ENCODE measurements around the gene SP4.
"Not testable (repeated sequence)": the region's sequence is repeated elsewhere in the genome, so short reads cannot be mapped to it uniquely, and the experiment has no call there.

Gene SP4

DNA sequence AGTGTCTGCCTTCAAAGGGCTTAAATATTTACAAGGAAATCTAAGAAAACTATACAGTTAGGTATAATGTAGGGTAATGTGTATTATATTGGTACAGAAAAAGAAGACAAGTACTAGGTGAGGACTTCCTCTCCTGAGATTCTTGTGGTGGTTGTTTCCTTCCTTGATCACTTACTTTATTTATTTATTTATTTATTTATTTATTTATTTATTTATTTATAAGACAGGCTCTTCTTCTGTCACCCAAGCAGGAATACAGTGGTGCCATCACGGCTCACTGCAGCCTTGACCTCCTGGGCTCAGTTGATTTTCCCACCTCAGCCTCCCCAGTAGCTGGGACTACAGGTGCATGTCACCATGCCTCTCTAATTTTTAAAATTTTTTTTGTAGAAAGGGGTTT, 96.8 kb downstream of the SP4 start:
- no peak for DNase-seq (ENCODE audit: low read depth, low spot score)

DNA sequence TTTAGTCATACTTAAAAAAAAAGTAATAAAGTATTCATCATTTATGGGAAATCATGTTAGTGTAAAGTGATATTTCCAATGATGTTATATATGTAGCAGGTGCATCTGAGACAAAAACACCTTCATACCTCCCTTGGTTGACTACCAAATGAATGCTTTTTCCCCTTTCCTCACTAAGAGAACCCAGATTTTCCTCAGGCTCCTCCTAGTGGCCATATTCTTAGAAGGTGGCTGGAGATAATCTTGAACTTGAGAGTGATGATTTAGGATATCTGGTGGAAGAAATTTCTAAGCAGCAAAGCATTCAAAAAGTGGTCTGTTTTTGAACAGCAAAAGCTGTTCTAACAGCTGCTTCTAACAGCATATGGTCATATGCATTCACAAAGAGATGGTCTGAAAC, 98.1 kb downstream of the SP4 start:
- DNase-seq (ENCODE audit: low read depth, low spot score): no peak

- DNase-seq (ENCODE audit: low read depth, low spot score): no peak
These were observed 98.6 kb downstream of the SP4 start for GRCh38 chr7:21526448-21526847.

- not testable (repeated sequence) for DNase-seq (ENCODE audit: low read depth, low spot score)
These were observed 104.6 kb downstream of the SP4 start for GRCh38 chr7:21532485-21532884.

GRCh38 chr7:21533646-21534045, 105.8 kb downstream of the SP4 start:
- not testable (repeated sequence) for DNase-seq (ENCODE audit: low read depth, low spot score)

- DNase-seq (ENCODE audit: low read depth, low spot score): not testable (repeated sequence)
These were observed 108.7 kb downstream of the SP4 start for GRCh38 chr7:21536445-21537118.

DNA sequence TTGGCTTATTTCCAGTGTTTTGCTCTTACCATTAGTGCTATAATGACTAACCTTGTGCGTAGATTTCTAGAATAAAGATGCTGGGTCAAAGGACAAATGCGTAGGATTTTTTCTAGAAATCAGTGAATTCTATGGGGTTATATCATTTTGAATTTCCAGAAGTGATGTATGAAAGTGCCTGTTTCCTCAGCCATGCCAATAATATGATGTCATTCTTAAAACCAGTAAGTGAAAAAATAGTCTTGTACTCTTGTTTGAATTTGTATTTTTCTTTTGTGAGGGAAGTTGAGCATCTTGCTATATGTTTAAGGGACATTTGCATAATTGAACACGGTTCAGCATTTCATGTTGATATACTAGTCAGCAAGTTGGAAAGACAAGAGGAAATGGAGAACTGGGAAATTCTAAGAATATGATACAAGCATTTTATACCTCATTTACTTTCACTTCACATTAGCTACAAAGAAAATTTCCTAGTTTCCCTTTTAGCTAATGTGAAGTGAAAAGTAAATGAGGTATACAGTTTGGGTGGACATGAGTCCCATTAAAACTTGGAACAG, 111.1 kb downstream of the SP4 start:
- no peak for DNase-seq (ENCODE audit: low read depth, low spot score)

- DNase-seq (ENCODE audit: low read depth, low spot score): peak; percentile 70
These were observed 115.1 kb downstream of the SP4 start, which contains the start of gene DNAH11 for GRCh38 chr7:21542891-21543527. Gene DNAH11, plus strand, starts transcription at chr7:21543039. Its CDS starts 207 bp downstream, at chr7:21543246.

GRCh38 chr7:21543528-21544302, 115.8 kb downstream of the SP4 start:
- DNase-seq (ENCODE audit: low read depth, low spot score): peak; percentile 26

DNA sequence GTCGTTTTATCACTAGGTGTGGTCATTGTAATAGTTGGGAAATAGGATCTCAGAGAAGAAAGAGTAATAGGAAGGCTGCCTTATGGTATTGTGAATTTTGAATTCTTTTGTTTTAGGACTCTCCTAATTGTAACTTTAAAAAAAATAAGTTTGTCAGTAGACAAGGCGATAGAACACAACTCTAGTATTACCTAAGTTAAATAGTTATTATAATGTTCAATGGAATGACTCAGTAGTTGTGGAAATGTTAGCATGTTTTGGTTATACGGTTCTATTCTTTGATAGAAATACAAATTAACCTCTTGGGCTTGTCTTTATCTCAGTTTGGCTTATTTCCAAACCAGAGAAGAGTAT, 116.4 kb downstream of the SP4 start:
- no peak for DNase-seq (ENCODE audit: low read depth, low spot score)

DNA sequence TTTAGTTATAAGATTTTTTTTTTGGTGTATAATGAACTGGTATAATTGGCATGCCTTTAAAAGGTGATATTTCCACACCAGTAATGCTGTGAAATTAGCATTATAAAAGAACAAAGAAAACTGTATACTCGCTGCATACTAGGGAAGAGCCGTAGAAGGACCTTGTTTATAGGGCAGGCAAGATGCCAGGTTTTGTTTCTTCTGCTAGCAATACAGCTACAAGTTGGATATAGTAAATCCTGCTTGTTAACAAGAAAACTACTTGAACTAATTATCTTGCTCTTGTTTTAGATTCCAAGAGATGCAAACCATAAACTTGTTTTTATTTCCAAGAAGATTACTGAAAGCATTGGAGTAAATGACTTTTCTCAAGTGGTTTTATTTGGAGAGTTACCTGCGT, 116.8 kb downstream of the SP4 start:
- DNase-seq (ENCODE audit: low read depth, low spot score): peak; percentile 13

DNA sequence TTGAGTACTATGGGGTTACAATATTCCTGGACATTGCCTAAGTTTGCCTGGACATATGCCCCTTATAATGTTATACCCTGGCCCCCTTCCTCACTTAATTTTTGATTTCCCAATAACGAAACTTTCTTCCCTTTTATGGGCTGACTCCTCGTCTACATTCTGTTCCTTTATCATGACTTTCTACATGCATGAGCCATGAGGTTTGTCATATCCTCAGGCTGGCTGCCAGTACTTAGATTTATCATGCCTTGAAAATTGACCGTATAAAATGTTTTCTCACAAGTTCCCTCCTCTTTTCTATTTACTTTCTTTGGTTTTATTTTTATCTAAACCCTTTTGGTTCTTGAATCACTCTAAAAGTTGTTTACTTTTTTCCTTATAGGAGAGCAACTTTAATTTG, 119.6 kb downstream of the SP4 start:
- no peak for DNase-seq (ENCODE audit: low read depth, low spot score)

DNA sequence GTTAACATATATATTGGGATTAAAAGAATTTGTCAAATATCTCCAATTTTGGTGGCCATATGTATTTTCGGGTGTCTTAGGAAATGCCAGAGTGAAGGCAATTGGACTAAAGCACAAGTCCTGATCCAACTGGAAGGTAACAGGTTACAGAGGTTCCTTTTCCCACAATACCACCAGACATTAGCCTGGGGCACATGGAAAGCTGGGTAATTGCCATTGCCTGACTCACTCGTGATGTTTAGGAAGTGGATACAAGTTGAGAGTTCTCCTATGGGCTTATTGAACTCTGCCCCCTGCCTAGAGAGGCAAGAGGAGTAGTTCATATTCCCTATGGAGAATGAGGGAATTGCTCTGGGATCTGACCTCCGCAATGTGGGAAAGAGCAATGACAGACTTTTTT, 120.6 kb downstream of the SP4 start:
- no peak for DNase-seq (ENCODE audit: low read depth, low spot score)

- DNase-seq (ENCODE audit: low read depth, low spot score): no peak
These were observed 122.2 kb downstream of the SP4 start for GRCh38 chr7:21550076-21550475.

GRCh38 chr7:21550821-21551531, 123.1 kb downstream of the SP4 start:
- DNase-seq (ENCODE audit: low read depth, low spot score): no peak

DNA sequence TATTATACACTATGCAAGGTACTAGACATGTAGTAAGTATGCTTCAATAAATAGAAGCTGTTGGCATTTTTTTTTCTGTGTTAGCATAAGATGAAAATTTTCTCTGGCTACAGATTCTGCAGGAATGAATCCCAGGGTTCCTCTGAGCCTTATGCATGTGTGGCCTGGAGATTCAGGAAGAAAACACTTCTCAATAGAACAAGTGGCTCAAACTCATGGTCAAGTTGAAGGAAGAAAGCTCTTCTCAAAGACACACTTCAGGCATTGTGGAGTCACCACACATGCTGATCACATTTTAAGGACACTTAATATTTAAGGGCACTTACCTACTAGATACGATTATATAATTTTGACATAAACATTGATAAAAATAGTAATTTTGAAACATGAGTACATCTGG, 134.5 kb downstream of the SP4 start:
- no peak for DNase-seq (ENCODE audit: low read depth, low spot score)

Measured in astrocyte of the hippocampus (primary cell).